Measurements from ENCODE around the gene RNASEH2B. TPM values are rescaled to one million over a fixed set of nuclear protein-coding genes. Genes with fewer than 3 reads are reported as not detected.

RNASEH2B gene
- polyA plus RNA-seq, 3 donors: 30.9 to 71.5 (median 65.9) TPM

DNA sequence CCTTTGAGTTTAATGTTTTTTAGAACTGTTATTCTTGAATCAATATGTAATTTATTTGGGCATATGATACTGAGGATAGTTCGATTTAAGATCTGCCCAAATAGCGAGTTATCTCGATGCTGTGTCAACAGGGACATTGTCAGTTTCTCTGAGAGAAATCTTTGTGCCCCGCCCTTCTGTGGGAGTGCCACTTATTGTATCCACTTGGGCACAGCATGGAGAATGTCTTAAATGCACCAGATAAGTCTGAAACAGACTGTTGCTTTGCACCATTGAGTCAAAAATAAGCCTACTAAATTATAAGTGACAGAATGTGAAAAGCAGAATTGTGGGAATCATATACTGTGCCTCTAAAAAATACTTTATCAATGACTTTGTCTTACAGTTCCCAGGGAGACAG is 45.6 kb downstream of the RNASEH2B start:
- peaks cover 50 to 67% of the 10 kb centered on the region in 2 donors for H3K36me3 Mint-ChIP-seq
- TF ChIP-seq, protein P1, sequence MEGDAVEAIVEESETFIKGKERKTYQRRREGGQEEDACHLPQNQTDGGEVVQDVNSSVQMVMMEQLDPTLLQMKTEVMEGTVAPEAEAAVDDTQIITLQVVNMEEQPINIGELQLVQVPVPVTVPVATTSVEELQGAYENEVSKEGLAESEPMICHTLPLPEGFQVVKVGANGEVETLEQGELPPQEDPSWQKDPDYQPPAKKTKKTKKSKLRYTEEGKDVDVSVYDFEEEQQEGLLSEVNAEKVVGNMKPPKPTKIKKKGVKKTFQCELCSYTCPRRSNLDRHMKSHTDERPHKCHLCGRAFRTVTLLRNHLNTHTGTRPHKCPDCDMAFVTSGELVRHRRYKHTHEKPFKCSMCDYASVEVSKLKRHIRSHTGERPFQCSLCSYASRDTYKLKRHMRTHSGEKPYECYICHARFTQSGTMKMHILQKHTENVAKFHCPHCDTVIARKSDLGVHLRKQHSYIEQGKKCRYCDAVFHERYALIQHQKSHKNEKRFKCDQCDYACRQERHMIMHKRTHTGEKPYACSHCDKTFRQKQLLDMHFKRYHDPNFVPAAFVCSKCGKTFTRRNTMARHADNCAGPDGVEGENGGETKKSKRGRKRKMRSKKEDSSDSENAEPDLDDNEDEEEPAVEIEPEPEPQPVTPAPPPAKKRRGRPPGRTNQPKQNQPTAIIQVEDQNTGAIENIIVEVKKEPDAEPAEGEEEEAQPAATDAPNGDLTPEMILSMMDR (IDR thresholded peaks at IDR 0.05): no peak
- H2AFZ ChIP-seq (ENCODE audit: insufficient read depth, low read depth, low read length, poor library complexity, severe bottlenecking): no peak overlapping the region

DNA sequence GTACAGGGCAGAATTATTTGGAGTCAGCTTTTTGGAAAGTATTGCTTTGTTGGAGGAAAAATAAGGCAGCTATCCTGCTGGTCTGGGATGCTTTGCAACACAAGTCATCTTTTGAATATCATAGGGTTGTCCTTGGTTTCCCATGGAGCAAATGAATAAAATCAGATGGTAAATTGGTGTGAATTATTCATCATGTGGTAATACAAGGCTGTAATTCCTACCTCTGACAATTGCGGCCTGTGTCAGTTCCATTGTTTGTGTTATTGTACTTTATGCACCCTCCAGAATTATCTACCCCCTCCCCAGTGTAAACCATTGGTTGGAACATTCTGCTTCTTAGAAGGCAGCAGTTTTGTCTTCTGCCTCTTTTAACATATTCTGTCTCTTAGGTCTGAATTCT is 46.2 kb downstream of the RNASEH2B start:
- Histone ChIP-seq H3K27me3 (ENCODE audit: control insufficient read depth in 2 of 2, insufficient read depth in 2 of 2, low read length in 2 of 2) (no peaks in the 10 kb centered on the region), H3K4me3 (replicated peaks in 1 of 3; ENCODE audit: low read depth in 2 of 3, low read length in 3 of 3) (no peak overlapping the region), H3K4me2 (replicated peaks; ENCODE audit: extremely low read depth, low read length, poor library complexity, severe bottlenecking) (no peak overlapping the region), H2AFZ (ENCODE audit: insufficient read depth, low read depth, low read length, poor library complexity, severe bottlenecking) (no peak overlapping the region), H3K4me1 (ENCODE audit: control insufficient read depth in 1 of 2, insufficient read depth in 2 of 2, low read length in 2 of 2) (no peaks in the 10 kb centered on the region), H3K9ac (ENCODE audit: insufficient read depth, low read length, poor library complexity, severe bottlenecking) (no peak overlapping the region), H3K9me3 (replicated peaks in 1 of 2; ENCODE audit: control insufficient read depth in 1 of 2, insufficient read depth in 1 of 2, low read length in 2 of 2) (no peaks in the 10 kb centered on the region), H3K79me2 (ENCODE audit: insufficient read depth, low read length) (peaks cover 6% of the 10 kb centered on the region), H4K20me1 (ENCODE audit: insufficient read depth, low read length) (no peaks in the 10 kb centered on the region), H3K27ac (ENCODE audit: low read depth in 1 of 2, low read length in 2 of 2) (no peak overlapping the region), H3K36me3 (replicated peaks in 1 of 2; ENCODE audit: control insufficient read depth in 1 of 2, insufficient read depth in 2 of 2, low read length in 2 of 2) (peaks cover 43 to 92% of the 10 kb centered on the region in 2 donors)
- Mint-ChIP-seq H3K36me3 (peaks cover 49 to 67% of the 10 kb centered on the region in 2 donors), H3K4me3 (no peak overlapping the region), H3K9me3 (no peaks in the 10 kb centered on the region), H3K27me3 (ENCODE audit: low read depth in 3 of 3) (no peaks in the 10 kb centered on the region), H3K4me1 (no peaks in the 10 kb centered on the region), H3K27ac (no peak overlapping the region)
- TF ChIP-seq, protein P1 (IDR thresholded peaks at IDR 0.05): no peak
- WGBS (ENCODE audit: insufficient coverage): no CpG with 5 or more reads among the region's 1 CpG
- DNase-seq: no peak
- intact Hi-C loops (cut with micrococcal nuclease): no loop called here

More for the DNA sequence above, 45.6 kb downstream of the RNASEH2B start:
- no peaks in the 10 kb centered on the region for H4K20me1 ChIP-seq (ENCODE audit: insufficient read depth, low read length)
- no peak for DNase-seq
- no peak overlapping the region for H3K4me3 ChIP-seq (replicated peaks in 1 of 3; ENCODE audit: low read depth in 2 of 3, low read length in 3 of 3)
- H3K9ac ChIP-seq (ENCODE audit: insufficient read depth, low read length, poor library complexity, severe bottlenecking): no peak overlapping the region
- Mint-ChIP-seq H3K9me3 (no peaks in the 10 kb centered on the region), H3K4me3 (no peak overlapping the region), H3K4me1 (no peaks in the 10 kb centered on the region), H3K27me3 (ENCODE audit: low read depth in 3 of 3) (no peaks in the 10 kb centered on the region), H3K27ac (no peak overlapping the region)
- H3K4me2 ChIP-seq (replicated peaks; ENCODE audit: extremely low read depth, low read length, poor library complexity, severe bottlenecking): no peak overlapping the region
- H3K27ac ChIP-seq (ENCODE audit: low read depth in 1 of 2, low read length in 2 of 2): no peak overlapping the region
- H3K4me1 ChIP-seq (ENCODE audit: control insufficient read depth in 1 of 2, insufficient read depth in 2 of 2, low read length in 2 of 2): no peaks in the 10 kb centered on the region
- H3K79me2 ChIP-seq (ENCODE audit: insufficient read depth, low read length): peaks cover 6% of the 10 kb centered on the region
- no peaks in the 10 kb centered on the region for H3K9me3 ChIP-seq (replicated peaks in 1 of 2; ENCODE audit: control insufficient read depth in 1 of 2, insufficient read depth in 1 of 2, low read length in 2 of 2)
- 98% methylated on average over 4 of the region's 4 CpGs for WGBS (ENCODE audit: insufficient coverage)
- no peaks in the 10 kb centered on the region for H3K27me3 ChIP-seq (ENCODE audit: control insufficient read depth in 2 of 2, insufficient read depth in 2 of 2, low read length in 2 of 2)
- intact Hi-C loops (cut with micrococcal nuclease): no loop called here
- peaks cover 47 to 92% of the 10 kb centered on the region in 2 donors for H3K36me3 ChIP-seq (replicated peaks in 1 of 2; ENCODE audit: control insufficient read depth in 1 of 2, insufficient read depth in 2 of 2, low read length in 2 of 2)

Measured in CD14-positive monocyte (primary cell).